SU-DHL-6 (cell line): ENCODE results near the gene WDPCP.

ENCODE experiments used
- H2AFZ ChIP-seq: fragments of 200-600 bp; sonication (generic); 2 replicates; pipeline ENCODE4 v1.6.1; 2014; ENCODE audit warnings: low read depth, mild to moderate bottlenecking, moderate library complexity, mixed read lengths, antibody characterized with exemption, low read length; ENCODE audit not compliant: severe bottlenecking
- H3F3A ChIP-seq: fragments of 200-600 bp; shearing (Covaris generic); 2 replicates; pipeline ENCODE4 v1.6.0; 2016; ENCODE audit warnings: antibody characterized with exemption, mild to moderate bottlenecking; ENCODE audit not compliant: insufficient read depth
- H3K27ac ChIP-seq: fragments of 200-600 bp; sonication (generic); 2 replicates; pipeline ENCODE4 v1.5.1; 2016; ENCODE audit warnings: low read depth, mild to moderate bottlenecking, low read length, moderate library complexity, mixed read lengths
- H3K27me3 ChIP-seq: fragments of 200-600 bp; sonication (generic), shearing (Covaris generic); 2 replicates; pipeline ENCODE4 v1.6.0; 2014; ENCODE audit warnings: mild to moderate bottlenecking, low read length
- H3K36me3 ChIP-seq: fragments of 200-600 bp; sonication (generic); 2 replicates; pipeline ENCODE4 v1.6.1; 2014; ENCODE audit warnings: mild to moderate bottlenecking, low read length, mixed read lengths
- H3K4me2 ChIP-seq: fragments of 300-600, 200-600 bp; shearing (Covaris generic), sonication (generic); 2 replicates; pipeline ENCODE4 v1.6.0; 2014; ENCODE audit warnings: low read length, low read depth, mild to moderate bottlenecking; ENCODE audit not compliant: poor library complexity, severe bottlenecking
- H3K4me3 ChIP-seq: fragments of 200-600 bp; sonication (generic); 2 replicates; pipeline ENCODE4 v1.5.1; 2014; ENCODE audit warnings: antibody characterized with exemption, low read length, mild to moderate bottlenecking, mixed read lengths; ENCODE audit not compliant: insufficient read depth, poor library complexity, severe bottlenecking
- H3K79me2 ChIP-seq: fragments of 200-600 bp; sonication (generic); 2 replicates; pipeline ENCODE4 v1.6.1; 2014; ENCODE audit warnings: mild to moderate bottlenecking, low read length, moderate library complexity; ENCODE audit not compliant: insufficient read depth
- H3K9ac ChIP-seq: fragments of 200-600 bp; sonication (generic); 2 replicates; pipeline ENCODE4 v1.7.0; 2014; ENCODE audit warnings: mild to moderate bottlenecking, low read length
- H3K9me2 ChIP-seq: fragments of 200-600 bp; sonication (generic); replicated peaks from 2 replicates; pipeline ENCODE4 v1.6.1; 2014; ENCODE audit warnings: low read length; ENCODE audit not compliant: insufficient read depth
- H3K9me3 ChIP-seq: fragments of 200-600 bp; sonication (generic); 2 replicates; pipeline ENCODE4 v1.6.1; 2014; ENCODE audit warnings: low read length, mixed read lengths; ENCODE audit not compliant: insufficient read depth
- H4K20me1 ChIP-seq: fragments of 200-600 bp; sonication (generic); 2 replicates; pipeline ENCODE4 v1.6.1; 2014; ENCODE audit warnings: low read depth, mild to moderate bottlenecking, antibody characterized with exemption, low read length, moderate library complexity, mixed read lengths
- CTCF ChIP-seq: fragments of 200-600 bp; sonication (generic); IDR thresholded peaks from one replicate; pipeline ENCODE4 v1.5.1; 2017; ENCODE audit warnings: antibody characterized with exemption, mild to moderate bottlenecking, low read length, moderate library complexity; ENCODE audit not compliant: insufficient read depth, poor library complexity, severe bottlenecking
- EZH2phosphoT487 ChIP-seq: fragments of 200-600 bp; sonication (generic), shearing (Covaris generic); conservative IDR thresholded peaks from 2 replicates; pipeline ENCODE4 v1.6.1; 2018; ENCODE audit warnings: mild to moderate bottlenecking, antibody characterized with exemption, low read length, moderate library complexity, mixed read lengths

Gene WDPCP

GRCh38 chr2:63538390-63538789, 49.9 kb downstream of the WDPCP start:
- Histone ChIP-seq H4K20me1 (peaks cover 6% of the 10 kb centered on the region; the same call in 1 of the 2 replicates), H3K4me2 (no peak overlapping the region), H2AFZ (no peak overlapping the region), H3K9me3 (no peaks in the 10 kb centered on the region), H3F3A (no peaks in the 10 kb centered on the region), H3K79me2 (peaks cover 9% of the 10 kb centered on the region), H3K9ac (no peak overlapping the region), H3K9me2 (no peaks in the 10 kb centered on the region), H3K27me3 (no peaks in the 10 kb centered on the region), H3K4me3 (no peak overlapping the region), H3K36me3 (no peaks in the 10 kb centered on the region), H3K27ac (no peak overlapping the region)
- TF ChIP-seq CTCF (no peak), EZH2phosphoT487 (no peak)

DNA sequence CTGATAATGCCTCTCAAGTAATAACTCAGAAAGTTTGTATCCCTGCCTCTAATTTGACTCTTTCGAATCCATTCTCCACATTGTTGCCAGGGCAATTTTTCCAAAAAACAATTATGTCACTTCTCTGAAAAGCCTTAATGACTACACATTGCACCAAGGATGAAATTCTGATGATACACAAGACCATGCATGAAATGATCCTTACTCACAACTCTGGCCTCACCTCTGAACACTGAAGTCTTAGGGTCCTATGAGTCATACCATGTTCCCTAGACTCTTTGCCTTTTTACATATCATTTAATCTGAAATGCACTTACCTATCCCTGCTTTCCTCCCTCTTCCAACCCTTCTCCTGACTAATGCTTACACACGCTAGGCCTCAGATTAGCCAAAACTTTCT, 51.0 kb downstream of the WDPCP start:
- TF ChIP-seq EZH2phosphoT487 (no peak), CTCF (no peak)
- H3K27ac ChIP-seq, result no peak overlapping the region

DNA sequence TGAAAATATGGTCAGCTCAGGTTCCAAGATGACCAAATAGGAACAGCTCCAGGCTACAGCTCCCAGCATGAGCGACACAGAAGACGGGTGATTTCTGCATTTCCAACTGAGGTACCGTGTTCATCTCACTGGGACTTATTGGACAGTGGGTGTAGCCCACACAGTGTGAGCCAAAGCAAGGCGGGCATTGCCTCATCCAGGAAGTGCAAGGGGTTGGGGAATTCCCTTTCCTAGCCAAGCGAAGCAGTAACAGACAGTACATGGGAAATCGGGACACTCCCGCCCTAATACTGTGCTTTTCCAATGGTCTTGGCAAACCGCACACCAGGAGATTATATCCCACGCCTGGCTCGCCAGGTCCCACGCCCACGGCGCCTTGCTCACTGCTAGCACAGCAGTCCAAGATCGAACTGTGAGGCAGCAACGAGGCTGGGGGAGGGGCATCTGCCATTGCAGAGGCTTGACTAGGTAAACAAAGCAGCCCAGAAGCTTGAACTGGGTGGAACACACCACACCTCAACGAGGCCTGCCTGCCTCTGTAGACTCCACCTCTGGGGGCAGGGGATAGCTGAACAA, 57.5 kb downstream of the WDPCP start:
- peaks cover 4% of the 10 kb centered on the region; the same call in 1 of the 2 replicates for H3K79me2 ChIP-seq
- H4K20me1 ChIP-seq, result no peaks in the 10 kb centered on the region
- H3K27ac ChIP-seq, result no peak overlapping the region
- H3K27me3 ChIP-seq, result no peaks in the 10 kb centered on the region
- no peaks in the 10 kb centered on the region for H3K9me2 ChIP-seq
- H3K36me3 ChIP-seq, result no peaks in the 10 kb centered on the region
- H3K9me3 ChIP-seq, result no peaks in the 10 kb centered on the region
- H3K9ac ChIP-seq, result no peak overlapping the region
- no peak overlapping the region for H2AFZ ChIP-seq
- no peak overlapping the region for H3K4me2 ChIP-seq
- H3K4me3 ChIP-seq, result no peak overlapping the region
- TF ChIP-seq CTCF, result no peak
- no peak for TF ChIP-seq EZH2phosphoT487
- no peaks in the 10 kb centered on the region for H3F3A ChIP-seq

More for the DNA sequence above, 51.0 kb downstream of the WDPCP start:
- Histone ChIP-seq H3K4me3 (no peak overlapping the region), H3K4me2 (no peak overlapping the region), H3K9me2 (no peaks in the 10 kb centered on the region), H3K9ac (no peak overlapping the region), H3K9me3 (no peaks in the 10 kb centered on the region), H3K79me2 (peaks cover 4% of the 10 kb centered on the region), H3K27me3 (no peaks in the 10 kb centered on the region), H4K20me1 (no peaks in the 10 kb centered on the region), H2AFZ (no peak overlapping the region), H3K36me3 (no peaks in the 10 kb centered on the region), H3F3A (no peaks in the 10 kb centered on the region)
